CD14-positive monocyte (primary cell): ENCODE measurements around the gene HMCN2. TPM values are rescaled to one million over a fixed set of nuclear protein-coding genes. Genes with fewer than 3 reads are reported as not detected.

Experiments
- DNase-seq, 3 donors: peaks; one replicate each; pipeline ENCODE4 v3.0.0-alpha.2; 2011 to 2022
- H2AFZ ChIP-seq: 2 replicates; pipeline ENCODE4 v1.6.0; 2012; ENCODE audit warnings: mild to moderate bottlenecking, low read depth, low read length, inconsistent platforms; ENCODE audit not compliant: insufficient read depth, poor library complexity, severe bottlenecking
- H3K27ac ChIP-seq, 2 donors: 1 replicate in 1 of 2; 2 replicates in 1 of 2; pipeline ENCODE4 v1.5.1; 2012 to 2013; ENCODE audit warnings: low read length in 2 of 2, control low read depth in 1 of 2, inconsistent platforms in 1 of 2, low read depth in 1 of 2, mild to moderate bottlenecking in 1 of 2
- H3K27me3 ChIP-seq, 2 donors: one replicate each; pipeline versions ENCODE4 v1.6.0 to v1.6.1; 2011 to 2013; ENCODE audit warnings: low read length in 2 of 2; ENCODE audit not compliant: control insufficient read depth in 2 of 2, insufficient read depth in 2 of 2
- H3K36me3 ChIP-seq, 2 donors: replicated peaks in 1 of 2; 1 replicate in 1 of 2; 2 replicates in 1 of 2; pipeline versions ENCODE4 v1.5.1 to v1.6.1; 2012 to 2013; ENCODE audit warnings: low read length in 2 of 2, control low read depth in 1 of 2, inconsistent platforms in 1 of 2, mild to moderate bottlenecking in 1 of 2; ENCODE audit not compliant: insufficient read depth in 2 of 2, control insufficient read depth in 1 of 2
- H3K4me1 ChIP-seq, 2 donors: 1 replicate in 1 of 2; 2 replicates in 1 of 2; pipeline versions ENCODE4 v1.5.1 to v1.6.1; 2012 to 2013; ENCODE audit warnings: low read length in 2 of 2, control low read depth in 1 of 2, inconsistent platforms in 1 of 2, mild to moderate bottlenecking in 1 of 2, moderate library complexity in 1 of 2; ENCODE audit not compliant: insufficient read depth in 2 of 2, control insufficient read depth in 1 of 2
- H3K4me2 ChIP-seq: replicated peaks from 2 replicates; pipeline ENCODE3; 2012; ENCODE audit warnings: low read length, moderate library complexity, mild to moderate bottlenecking; ENCODE audit not compliant: poor library complexity, severe bottlenecking; ENCODE audit errors: extremely low read depth
- H3K4me3 ChIP-seq, 3 experiments: fragments of 200-600 bp in 1 of 3; sonication (generic) in 1 of 3; replicated peaks in 1 of 3; 1 replicate in 2 of 3; 2 replicates in 1 of 3; pipeline ENCODE4 v1.5.1; 2011 to 2013; ENCODE audit warnings: low read length in 3 of 3, mild to moderate bottlenecking in 3 of 3, control low read depth in 2 of 3, low read depth in 2 of 3, inconsistent platforms in 1 of 3, moderate library complexity in 1 of 3
- H3K79me2 ChIP-seq: 2 replicates; pipeline ENCODE4 v1.6.0; 2012; ENCODE audit warnings: mild to moderate bottlenecking, control low read depth, inconsistent platforms, low read length, moderate library complexity; ENCODE audit not compliant: insufficient read depth
- H3K9ac ChIP-seq: 2 replicates; pipeline ENCODE4 v1.6.0; 2017; ENCODE audit warnings: low read length, mild to moderate bottlenecking; ENCODE audit not compliant: insufficient read depth, poor library complexity, severe bottlenecking
- H3K9me3 ChIP-seq, 2 donors: replicated peaks in 1 of 2; 1 replicate in 1 of 2; 2 replicates in 1 of 2; pipeline versions ENCODE4 v1.5.1 to v1.6.1; 2012 to 2013; ENCODE audit warnings: low read length in 2 of 2, control low read depth in 1 of 2; ENCODE audit not compliant: control insufficient read depth in 1 of 2, insufficient read depth in 1 of 2
- H4K20me1 ChIP-seq: 2 replicates; pipeline ENCODE4 v1.6.0; 2012; ENCODE audit warnings: mild to moderate bottlenecking, low read length, control low read depth, moderate library complexity; ENCODE audit not compliant: insufficient read depth
- H3K27ac Mint-ChIP-seq, 7 donors: one replicate each; pipeline ENCODE4 v1.8.0; 2020; ENCODE audit warnings: mild to moderate bottlenecking in 7 of 7, mixed read lengths in 7 of 7, moderate library complexity in 6 of 7, inconsistent platforms in 2 of 7
- H3K27me3 Mint-ChIP-seq, 3 donors: one replicate each; pipeline ENCODE4 v1.8.0; 2021 to 2022; ENCODE audit warnings: low read depth in 3 of 3, mild to moderate bottlenecking in 3 of 3, mixed read lengths in 3 of 3, moderate library complexity in 3 of 3, inconsistent platforms in 1 of 3
- H3K36me3 Mint-ChIP-seq, 2 donors: one replicate each; pipeline ENCODE4 v1.8.0; 2020; ENCODE audit warnings: mixed read lengths in 2 of 2, inconsistent platforms in 1 of 2, mild to moderate bottlenecking in 1 of 2
- H3K4me1 Mint-ChIP-seq: one replicate; pipeline ENCODE4 v1.8.0; 2020; ENCODE audit warnings: mild to moderate bottlenecking, mixed read lengths
- H3K4me3 Mint-ChIP-seq, 2 donors: one replicate each; pipeline ENCODE4 v1.8.0; 2020; ENCODE audit warnings: mild to moderate bottlenecking in 2 of 2, mixed read lengths in 2 of 2, moderate library complexity in 1 of 2
- H3K9me3 Mint-ChIP-seq, 7 donors: one replicate each; pipeline ENCODE4 v1.8.0; 2020 to 2022; ENCODE audit warnings: mixed read lengths in 7 of 7, mild to moderate bottlenecking in 6 of 7, moderate library complexity in 6 of 7, inconsistent platforms in 2 of 7
- WGBS: methylation state at CpG from one replicate; pipeline ENCODE4 v1.1.5; 2013; ENCODE audit warnings: missing lambda C conversion rate; ENCODE audit not compliant: insufficient coverage; 5-methylcytosine and 5-hydroxymethylcytosine counted together
- intact Hi-C, 2 donors: fragments of 100-400 bp; cut with micrococcal nuclease; formaldehyde crosslinking; loops; one replicate each; pipeline versions ENCODE4 v1.15.0 to v1.15.1; 2023
- polyA plus RNA-seq, 3 donors: library from polyadenylated mRNA; depleted of rRNA in 1 of 3; unstranded in 2 of 3; stranded (reverse) in 1 of 3; fragments of 300-500 nt in 2 of 3; fragments of >200 nt in 1 of 3; fragmentation: Illumina TruSeq in 2 of 3; gene quantifications; 1 replicate in 2 of 3; 2 replicates in 1 of 3; pipeline ENCODE4 v1.2.3, GENCODE V29; 2012 to 2021
- TF ChIP-seq, protein P1 (sequence below): fragments of 200-600 bp; IDR thresholded peaks from one replicate; pipeline ENCODE4 v1.8.0; 2022; ENCODE audit warnings: antibody characterized with exemption, mild to moderate bottlenecking

Gene HMCN2
- polyA plus RNA-seq, 3 donors, result not detected

DNA sequence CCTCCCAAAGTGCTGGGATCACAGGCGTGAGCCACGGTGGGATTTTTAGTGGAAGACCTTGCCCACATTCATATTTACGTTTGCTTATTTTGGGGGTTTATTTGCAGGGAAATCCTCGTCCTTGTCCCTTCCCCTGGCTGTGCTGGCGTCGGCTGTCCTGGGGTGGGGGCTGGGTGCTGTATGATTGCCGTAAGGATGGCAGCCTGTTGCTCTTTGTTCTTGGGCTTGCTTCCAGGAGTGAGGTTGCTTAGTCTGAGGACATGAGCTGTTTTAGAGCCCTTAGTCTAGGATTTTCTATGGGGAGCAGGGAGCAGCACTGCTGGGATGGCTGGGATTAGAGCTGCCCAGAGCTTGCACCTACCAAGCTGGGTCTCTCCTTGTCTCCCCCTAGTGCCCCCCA is 93.4 kb downstream of the HMCN2 start:
- no peak overlapping the region for H3K4me3 ChIP-seq
- H3K27ac Mint-ChIP-seq, result no peak overlapping the region
- no peaks in the 10 kb centered on the region for H3K79me2 ChIP-seq
- no peaks in the 10 kb centered on the region for H3K9me3 Mint-ChIP-seq
- no peaks in the 10 kb centered on the region for H4K20me1 ChIP-seq
- DNase-seq, result no peak
- H3K4me1 Mint-ChIP-seq, result no peaks in the 10 kb centered on the region
- no peaks in the 10 kb centered on the region for H3K4me1 ChIP-seq
- TF ChIP-seq, protein P1, sequence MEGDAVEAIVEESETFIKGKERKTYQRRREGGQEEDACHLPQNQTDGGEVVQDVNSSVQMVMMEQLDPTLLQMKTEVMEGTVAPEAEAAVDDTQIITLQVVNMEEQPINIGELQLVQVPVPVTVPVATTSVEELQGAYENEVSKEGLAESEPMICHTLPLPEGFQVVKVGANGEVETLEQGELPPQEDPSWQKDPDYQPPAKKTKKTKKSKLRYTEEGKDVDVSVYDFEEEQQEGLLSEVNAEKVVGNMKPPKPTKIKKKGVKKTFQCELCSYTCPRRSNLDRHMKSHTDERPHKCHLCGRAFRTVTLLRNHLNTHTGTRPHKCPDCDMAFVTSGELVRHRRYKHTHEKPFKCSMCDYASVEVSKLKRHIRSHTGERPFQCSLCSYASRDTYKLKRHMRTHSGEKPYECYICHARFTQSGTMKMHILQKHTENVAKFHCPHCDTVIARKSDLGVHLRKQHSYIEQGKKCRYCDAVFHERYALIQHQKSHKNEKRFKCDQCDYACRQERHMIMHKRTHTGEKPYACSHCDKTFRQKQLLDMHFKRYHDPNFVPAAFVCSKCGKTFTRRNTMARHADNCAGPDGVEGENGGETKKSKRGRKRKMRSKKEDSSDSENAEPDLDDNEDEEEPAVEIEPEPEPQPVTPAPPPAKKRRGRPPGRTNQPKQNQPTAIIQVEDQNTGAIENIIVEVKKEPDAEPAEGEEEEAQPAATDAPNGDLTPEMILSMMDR, result no peak
- H3K4me2 ChIP-seq, result no peak overlapping the region
- no peaks in the 10 kb centered on the region for H3K36me3 Mint-ChIP-seq
- H3K4me3 Mint-ChIP-seq, result no peak overlapping the region
- H3K27me3 Mint-ChIP-seq, result peaks cover 0 to 5% (median 4%) of the 10 kb centered on the region in 3 donors
- H2AFZ ChIP-seq, result no peak overlapping the region
- no peaks in the 10 kb centered on the region for H3K9me3 ChIP-seq
- no peak overlapping the region for H3K9ac ChIP-seq
- H3K27me3 ChIP-seq, result no peaks in the 10 kb centered on the region
- intact Hi-C loops, result no loop called here
- H3K27ac ChIP-seq, result no peak overlapping the region
- 85% methylated on average over 5 of the region's 7 CpGs for WGBS
- H3K36me3 ChIP-seq, result no peaks in the 10 kb centered on the region

DNA sequence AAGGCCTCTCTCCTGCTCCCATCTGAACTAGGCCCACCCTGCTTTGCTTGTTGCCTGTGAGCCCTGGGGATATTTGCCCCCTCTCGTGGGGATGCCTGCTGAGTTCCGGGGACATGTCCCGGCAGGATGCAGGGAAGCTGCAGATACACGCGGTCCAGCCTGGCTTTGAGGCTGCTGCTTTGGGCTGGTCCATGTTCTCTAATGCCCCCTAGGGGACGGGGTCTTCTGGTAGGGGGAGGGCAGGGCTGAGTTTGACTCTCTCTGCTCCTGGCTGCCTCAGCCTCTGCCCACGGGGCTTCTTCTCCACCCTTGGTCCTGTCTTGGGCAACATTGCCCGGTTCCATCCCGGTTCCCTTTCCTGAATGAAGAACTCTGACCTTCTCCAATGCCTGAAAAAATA is 94.3 kb downstream of the HMCN2 start:
- H3K4me3 Mint-ChIP-seq, result no peak overlapping the region
- Histone ChIP-seq H3K4me1 (no peaks in the 10 kb centered on the region), H3K36me3 (no peaks in the 10 kb centered on the region), H3K9me3 (no peaks in the 10 kb centered on the region), H3K27ac (no peak overlapping the region), H2AFZ (no peak overlapping the region), H3K79me2 (no peaks in the 10 kb centered on the region), H3K4me3 (no peak overlapping the region), H3K4me2 (no peak overlapping the region), H4K20me1 (no peaks in the 10 kb centered on the region), H3K27me3 (no peaks in the 10 kb centered on the region), H3K9ac (no peak overlapping the region)
- no peaks in the 10 kb centered on the region for H3K4me1 Mint-ChIP-seq
- H3K36me3 Mint-ChIP-seq, result no peaks in the 10 kb centered on the region
- intact Hi-C loops, result no loop called here
- no peaks in the 10 kb centered on the region for H3K9me3 Mint-ChIP-seq
- 75% methylated on average over 5 of the region's 9 CpGs for WGBS
- TF ChIP-seq, protein P1, result no peak
- H3K27ac Mint-ChIP-seq, result no peak overlapping the region
- H3K27me3 Mint-ChIP-seq, result peaks cover 0 to 5% (median 4%) of the 10 kb centered on the region in 3 donors
- DNase-seq, result no peak
